ENCODE measurements around the gene METRNL. TPM values are rescaled to one million over a fixed set of nuclear protein-coding genes. Genes with fewer than 3 reads are reported as not detected.

METRNL gene
- total RNA-seq, 1 experiment from 2014 or later, result 21.0 TPM

DNA sequence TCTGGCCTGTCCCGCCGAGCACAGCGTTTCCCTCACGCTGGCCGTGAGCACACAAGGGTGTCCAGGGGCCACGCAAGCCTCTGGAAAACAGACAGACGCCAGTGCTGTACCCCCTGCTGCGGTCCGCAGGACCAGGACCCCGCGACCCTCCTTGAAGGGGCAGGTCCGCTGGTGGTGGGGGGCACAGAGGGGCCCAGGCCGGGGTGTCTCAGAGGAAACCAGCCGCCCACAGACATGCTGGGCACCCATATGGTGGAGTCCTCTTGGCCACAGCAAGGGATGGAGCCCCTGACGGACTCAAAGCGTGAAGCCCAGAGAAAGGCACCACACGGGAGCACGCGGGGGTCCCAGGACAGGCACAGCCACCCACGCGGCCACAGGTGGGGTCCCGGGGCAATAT lies 34.4 kb downstream of the METRNL start:
- Histone ChIP-seq H3K9me3 (ENCODE audit: control insufficient read depth, insufficient read depth, low read depth, low read length) (no peaks in the 10 kb centered on the region), H3K36me3 (ENCODE audit: control insufficient read depth, insufficient read depth, low read length) (no peaks in the 10 kb centered on the region), H3K27ac (ENCODE audit: low read length) (no peak overlapping the region), H3K27me3 (ENCODE audit: control insufficient read depth, insufficient read depth, low read length) (no peaks in the 10 kb centered on the region), H3K4me3 (ENCODE audit: low read depth in 2 of 2, low read length in 2 of 2) (no peak overlapping the region), H3K4me1 (ENCODE audit: control insufficient read depth, insufficient read depth, low read length) (peaks cover 21% of the 10 kb centered on the region)
- intact Hi-C loops (cut with micrococcal nuclease; ENCODE audit: unreplicated experiment) (no loop called here), in situ Hi-C loops (cut with HindIII; ENCODE audit: low pct_unique_long_range_greater_than_20kb, low sequenced_read_pairs) (no loop called here)
- ATAC-seq (no peak), DNase-seq (ENCODE audit: low read depth, low spot score) (no peak)
- ChIA-PET POLR2A (no interaction called here), CTCF (no interaction called here)
- BruUV-seq (replicated peaks), result no TSS peak
- TF ChIP-seq, protein P1, sequence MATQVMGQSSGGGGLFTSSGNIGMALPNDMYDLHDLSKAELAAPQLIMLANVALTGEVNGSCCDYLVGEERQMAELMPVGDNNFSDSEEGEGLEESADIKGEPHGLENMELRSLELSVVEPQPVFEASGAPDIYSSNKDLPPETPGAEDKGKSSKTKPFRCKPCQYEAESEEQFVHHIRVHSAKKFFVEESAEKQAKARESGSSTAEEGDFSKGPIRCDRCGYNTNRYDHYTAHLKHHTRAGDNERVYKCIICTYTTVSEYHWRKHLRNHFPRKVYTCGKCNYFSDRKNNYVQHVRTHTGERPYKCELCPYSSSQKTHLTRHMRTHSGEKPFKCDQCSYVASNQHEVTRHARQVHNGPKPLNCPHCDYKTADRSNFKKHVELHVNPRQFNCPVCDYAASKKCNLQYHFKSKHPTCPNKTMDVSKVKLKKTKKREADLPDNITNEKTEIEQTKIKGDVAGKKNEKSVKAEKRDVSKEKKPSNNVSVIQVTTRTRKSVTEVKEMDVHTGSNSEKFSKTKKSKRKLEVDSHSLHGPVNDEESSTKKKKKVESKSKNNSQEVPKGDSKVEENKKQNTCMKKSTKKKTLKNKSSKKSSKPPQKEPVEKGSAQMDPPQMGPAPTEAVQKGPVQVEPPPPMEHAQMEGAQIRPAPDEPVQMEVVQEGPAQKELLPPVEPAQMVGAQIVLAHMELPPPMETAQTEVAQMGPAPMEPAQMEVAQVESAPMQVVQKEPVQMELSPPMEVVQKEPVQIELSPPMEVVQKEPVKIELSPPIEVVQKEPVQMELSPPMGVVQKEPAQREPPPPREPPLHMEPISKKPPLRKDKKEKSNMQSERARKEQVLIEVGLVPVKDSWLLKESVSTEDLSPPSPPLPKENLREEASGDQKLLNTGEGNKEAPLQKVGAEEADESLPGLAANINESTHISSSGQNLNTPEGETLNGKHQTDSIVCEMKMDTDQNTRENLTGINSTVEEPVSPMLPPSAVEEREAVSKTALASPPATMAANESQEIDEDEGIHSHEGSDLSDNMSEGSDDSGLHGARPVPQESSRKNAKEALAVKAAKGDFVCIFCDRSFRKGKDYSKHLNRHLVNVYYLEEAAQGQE (IDR thresholded peaks at IDR 0.05; ENCODE audit: insufficient read depth in 1 of 2, low read depth in 2 of 2, low read length in 1 of 2), result no peak
- TF ChIP-seq SIN3A (IDR thresholded peaks at IDR 0.05; ENCODE audit: borderline replicate concordance, insufficient read depth, low read depth, low read length), result no peak
- no peak for TF ChIP-seq TCF7L2 (IDR thresholded peaks at IDR 0.05; ENCODE audit: low read depth, low read length)
- TF ChIP-seq, protein P2, sequence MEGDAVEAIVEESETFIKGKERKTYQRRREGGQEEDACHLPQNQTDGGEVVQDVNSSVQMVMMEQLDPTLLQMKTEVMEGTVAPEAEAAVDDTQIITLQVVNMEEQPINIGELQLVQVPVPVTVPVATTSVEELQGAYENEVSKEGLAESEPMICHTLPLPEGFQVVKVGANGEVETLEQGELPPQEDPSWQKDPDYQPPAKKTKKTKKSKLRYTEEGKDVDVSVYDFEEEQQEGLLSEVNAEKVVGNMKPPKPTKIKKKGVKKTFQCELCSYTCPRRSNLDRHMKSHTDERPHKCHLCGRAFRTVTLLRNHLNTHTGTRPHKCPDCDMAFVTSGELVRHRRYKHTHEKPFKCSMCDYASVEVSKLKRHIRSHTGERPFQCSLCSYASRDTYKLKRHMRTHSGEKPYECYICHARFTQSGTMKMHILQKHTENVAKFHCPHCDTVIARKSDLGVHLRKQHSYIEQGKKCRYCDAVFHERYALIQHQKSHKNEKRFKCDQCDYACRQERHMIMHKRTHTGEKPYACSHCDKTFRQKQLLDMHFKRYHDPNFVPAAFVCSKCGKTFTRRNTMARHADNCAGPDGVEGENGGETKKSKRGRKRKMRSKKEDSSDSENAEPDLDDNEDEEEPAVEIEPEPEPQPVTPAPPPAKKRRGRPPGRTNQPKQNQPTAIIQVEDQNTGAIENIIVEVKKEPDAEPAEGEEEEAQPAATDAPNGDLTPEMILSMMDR (IDR thresholded peaks at IDR 0.05), result no peak
- TF ChIP-seq POLR2AphosphoS5 (IDR thresholded peaks at IDR 0.05; ENCODE audit: low read depth, low read length), result no peak

DNA sequence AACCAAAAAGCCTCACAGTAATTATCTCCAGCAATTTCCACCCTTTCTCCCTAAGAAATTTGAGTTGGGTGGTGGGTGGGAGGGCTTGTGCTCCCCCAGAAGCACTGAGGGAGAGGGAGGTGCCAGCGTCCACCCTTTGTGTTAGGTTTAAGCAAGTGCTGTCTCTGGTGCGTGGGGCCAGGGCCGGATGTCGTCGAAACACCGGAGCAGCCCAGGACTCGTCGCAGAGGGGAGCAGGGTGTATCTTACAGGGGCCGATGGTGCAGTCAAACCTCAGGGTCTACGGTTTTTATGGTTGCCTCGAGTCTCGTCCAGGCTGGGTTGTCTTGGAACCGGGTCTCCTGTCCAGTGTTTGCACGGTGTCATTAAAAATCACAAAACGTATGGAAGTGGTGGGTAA lies 35.3 kb downstream of the METRNL start:
- no TSS peak for BruUV-seq (replicated peaks)
- Histone ChIP-seq H3K27me3 (ENCODE audit: control insufficient read depth, insufficient read depth, low read length) (no peaks in the 10 kb centered on the region), H3K4me3 (ENCODE audit: low read depth in 2 of 2, low read length in 2 of 2) (no peak overlapping the region), H3K4me1 (ENCODE audit: control insufficient read depth, insufficient read depth, low read length) (peaks cover 14% of the 10 kb centered on the region), H3K27ac (ENCODE audit: low read length) (no peak overlapping the region), H3K9me3 (ENCODE audit: control insufficient read depth, insufficient read depth, low read depth, low read length) (no peaks in the 10 kb centered on the region), H3K36me3 (ENCODE audit: control insufficient read depth, insufficient read depth, low read length) (no peaks in the 10 kb centered on the region)
- intact Hi-C loops (cut with micrococcal nuclease; ENCODE audit: unreplicated experiment) (no loop called here), in situ Hi-C loops (cut with HindIII; ENCODE audit: low pct_unique_long_range_greater_than_20kb, low sequenced_read_pairs) (no loop called here)
- no peak for DNase-seq (ENCODE audit: low read depth, low spot score)
- POLR2A ChIA-PET, result no interaction called here
- no peak for ATAC-seq
- CTCF ChIA-PET, result no interaction called here
- no peak for TF ChIP-seq SIN3A (IDR thresholded peaks at IDR 0.05; ENCODE audit: borderline replicate concordance, insufficient read depth, low read depth, low read length)
- TF ChIP-seq, protein P1 (IDR thresholded peaks at IDR 0.05; ENCODE audit: insufficient read depth in 1 of 2, low read depth in 2 of 2, low read length in 1 of 2), result no peak

Measured in Panc1 (cell line).